GM18858 (cell line): ENCODE results near the gene RICTOR.

Experiments
- ATAC-seq: cut with Tn5 transposase; IDR thresholded peaks from one replicate; pipeline ENCODE4 v1.9.1; 2021; ENCODE audit not compliant: unreplicated experiment

RICTOR gene

DNA sequence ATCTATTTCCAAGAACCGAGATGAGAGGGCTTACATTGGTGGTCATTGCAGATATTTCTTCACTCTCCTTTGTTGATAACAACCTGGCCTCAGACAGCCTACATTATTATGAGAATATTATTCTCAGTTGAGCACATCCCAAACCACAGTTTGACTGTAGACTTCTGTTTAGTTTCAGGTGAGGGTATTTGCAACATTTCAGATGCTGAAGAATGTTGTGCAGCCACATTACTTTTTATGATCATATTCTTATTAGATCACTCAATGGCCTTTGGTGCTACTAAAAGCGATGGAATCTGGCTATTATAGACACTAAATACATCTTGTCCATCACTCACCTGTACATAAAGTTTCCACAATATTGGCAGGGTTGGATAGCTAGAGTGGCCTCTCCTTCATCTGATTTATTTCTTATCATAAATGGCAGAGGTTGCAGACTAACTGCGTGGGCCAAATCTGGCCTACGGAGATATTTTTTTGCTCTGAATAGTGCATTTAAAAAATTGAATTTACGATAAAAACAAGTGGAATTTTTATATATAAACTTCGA lies 26.2 kb upstream of the RICTOR start:
- ATAC-seq: no peak

GRCh38 chr5:39099831-39100230 lies 25.6 kb upstream of the RICTOR start:
- no peak for ATAC-seq

DNA sequence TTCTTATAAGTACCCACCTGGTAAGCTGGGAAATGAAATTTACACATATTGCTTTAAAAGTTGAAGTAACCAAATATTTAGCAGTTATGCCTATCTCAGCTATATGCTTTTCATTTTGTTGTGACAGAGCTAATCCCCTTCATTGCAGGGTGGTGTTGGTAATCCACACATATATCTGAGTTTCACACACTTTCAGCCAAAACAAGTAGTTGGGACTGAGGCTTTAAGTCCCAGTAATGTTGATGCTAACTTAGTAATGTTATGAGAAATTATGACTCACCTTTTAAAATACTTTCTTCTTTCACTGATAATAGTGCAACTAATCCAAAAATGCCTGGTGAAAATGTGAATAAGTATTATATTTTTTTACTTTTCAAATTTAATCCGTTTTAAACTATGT lies 19.2 kb upstream of the RICTOR start:
- no peak for ATAC-seq

DNA sequence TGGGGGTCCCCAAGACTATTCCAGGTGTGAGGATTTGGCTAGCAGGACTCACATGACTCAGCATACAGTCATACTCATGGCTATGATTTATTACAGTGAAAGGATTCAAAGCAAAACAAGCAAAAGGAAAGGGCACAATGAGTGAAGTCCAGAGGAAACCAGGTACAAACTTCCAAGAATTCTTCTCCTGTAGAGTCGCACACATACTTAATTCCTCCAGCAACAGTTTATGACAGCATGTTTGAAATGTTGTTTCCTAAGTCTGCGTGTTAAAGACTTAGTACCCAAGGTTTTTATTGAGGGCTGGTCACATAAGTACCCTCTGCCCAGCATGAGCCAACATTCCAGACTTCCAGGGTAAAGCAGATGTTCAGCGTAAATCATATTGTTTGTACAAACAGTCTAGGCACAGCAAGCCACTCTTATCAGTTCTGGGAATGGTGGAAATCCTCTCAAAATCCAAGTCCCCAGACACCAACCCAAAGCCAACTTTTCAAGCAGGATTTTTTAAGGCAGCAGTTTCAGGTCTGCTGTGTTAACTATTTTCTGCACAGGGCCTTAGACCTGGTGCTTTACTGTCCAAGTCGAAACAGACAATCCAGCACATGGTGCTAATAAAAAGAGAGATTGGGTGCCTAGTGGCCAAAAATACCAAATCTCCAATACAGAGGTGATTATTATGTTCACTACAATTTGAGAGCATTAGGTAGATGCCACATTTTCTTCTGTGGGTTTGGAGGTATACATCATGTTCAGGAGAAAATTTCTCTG lies 18.6 kb upstream of the RICTOR start:
- no peak for ATAC-seq

DNA sequence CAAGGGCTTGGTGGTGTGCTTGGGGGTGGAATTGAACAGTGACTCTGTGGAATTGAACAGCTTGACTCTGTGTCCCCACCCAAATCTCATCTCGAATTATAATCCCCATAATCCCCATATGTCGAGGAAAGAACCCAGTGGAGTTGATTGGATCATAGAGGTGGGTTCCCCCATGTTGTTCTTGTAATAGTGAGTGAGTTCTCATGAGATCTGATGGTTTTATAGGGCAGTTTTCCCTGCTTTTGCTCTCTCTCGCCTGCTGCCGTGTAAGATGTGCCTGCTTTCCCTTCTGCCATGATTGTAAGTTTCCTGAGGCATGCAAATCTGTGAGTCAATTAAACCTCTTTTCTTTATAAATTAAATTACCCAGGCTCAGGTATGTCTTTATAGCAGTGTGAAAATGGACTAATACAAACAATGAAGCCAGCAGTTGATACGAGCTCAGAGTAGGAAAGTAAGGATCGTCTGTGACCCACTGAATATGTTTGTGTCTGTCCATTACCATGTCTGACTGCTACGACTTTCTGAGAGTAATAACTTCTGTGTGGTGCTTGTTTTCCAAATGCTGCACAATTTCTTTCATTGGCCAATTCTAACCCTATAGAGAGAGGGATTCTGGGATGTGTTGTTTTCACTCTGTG lies 17.9 kb upstream of the RICTOR start:
- ATAC-seq: no peak

DNA sequence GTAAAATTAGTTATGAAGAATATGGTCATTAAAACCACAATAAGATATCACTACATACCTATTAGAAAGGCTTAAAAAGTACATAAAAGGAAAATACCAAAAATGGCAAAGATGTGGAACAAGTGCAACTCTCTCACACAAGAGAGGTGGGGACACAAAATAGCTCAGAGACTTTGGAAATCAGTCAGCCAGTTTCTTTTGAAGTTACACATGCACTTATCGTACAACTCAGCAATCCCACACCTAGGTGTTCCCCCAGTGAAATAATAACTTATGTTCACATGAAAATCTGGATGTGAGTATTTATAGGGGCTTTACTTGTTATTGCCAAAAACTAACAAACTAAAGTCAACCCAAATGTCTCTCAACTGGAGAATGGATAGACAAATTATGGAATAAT lies 9.8 kb upstream of the RICTOR start:
- no peak for ATAC-seq

DNA sequence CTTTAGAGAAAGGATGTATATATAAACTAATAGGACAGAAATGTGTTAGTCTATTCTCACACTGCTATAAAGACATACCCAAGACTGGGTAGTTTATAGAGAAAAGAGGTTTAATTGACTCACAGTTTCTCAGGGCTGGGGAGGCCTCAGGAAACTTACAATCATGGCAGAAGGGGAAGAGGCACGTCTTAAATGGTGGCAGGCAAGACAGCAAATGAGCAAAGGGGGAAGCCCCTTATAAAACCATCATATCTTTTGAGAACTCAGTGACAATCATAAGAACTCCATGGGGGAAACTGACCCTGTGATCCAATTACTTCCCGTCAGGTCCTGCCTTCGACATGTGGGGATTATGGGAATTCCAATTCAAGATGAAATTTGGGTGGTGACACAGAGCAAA lies 8.8 kb upstream of the RICTOR start:
- no peak for ATAC-seq

DNA sequence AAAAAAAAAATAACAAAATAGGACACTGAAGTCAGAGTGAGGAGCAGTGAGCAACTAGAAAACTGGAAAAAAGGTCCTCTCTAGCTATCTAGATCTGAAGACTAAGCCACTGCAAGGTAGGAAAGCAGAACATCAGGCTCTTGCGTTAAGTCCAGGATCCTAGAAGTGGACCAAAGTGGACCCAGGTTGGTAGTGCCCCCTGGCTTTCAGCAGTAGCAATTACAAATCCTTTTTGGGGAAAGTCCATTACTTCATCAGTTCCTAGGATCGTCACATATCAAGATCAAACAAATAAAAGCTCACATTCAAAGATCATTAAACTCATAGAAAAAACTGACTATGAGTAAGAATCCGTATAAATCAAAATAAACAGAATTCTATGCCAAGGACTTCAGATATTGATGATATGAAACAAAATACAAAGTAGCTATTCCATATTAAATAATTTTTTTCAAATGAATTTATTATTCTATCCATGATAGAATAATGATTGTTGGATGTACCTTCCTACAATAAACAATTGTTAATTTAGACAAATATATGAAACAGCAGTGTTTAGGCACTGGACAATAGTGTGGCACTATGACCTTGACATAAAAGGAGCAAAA lies 6.5 kb upstream of the RICTOR start:
- ATAC-seq: no peak

DNA sequence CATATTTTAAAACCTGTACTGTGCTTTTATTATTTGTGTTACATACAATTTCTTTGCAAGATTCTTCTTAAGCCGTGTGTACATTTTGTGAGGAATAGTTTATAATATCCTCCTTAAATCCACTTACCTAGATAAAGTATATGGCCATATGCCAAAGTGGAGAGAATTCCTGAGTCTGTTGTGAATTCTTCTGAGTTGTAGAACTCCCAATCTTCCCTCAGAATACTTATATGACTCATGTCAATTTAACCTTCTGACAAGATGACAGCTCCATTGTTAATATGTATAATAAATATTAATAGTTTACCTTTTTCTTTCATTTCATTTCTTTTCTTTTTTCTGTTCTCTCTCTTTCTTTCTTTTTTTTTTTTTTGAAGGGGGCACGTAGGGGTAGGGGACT lies 6.0 kb upstream of the RICTOR start:
- no peak for ATAC-seq

GRCh38 chr5:39079147-39079546 lies 4.9 kb upstream of the RICTOR start:
- no peak for ATAC-seq

DNA sequence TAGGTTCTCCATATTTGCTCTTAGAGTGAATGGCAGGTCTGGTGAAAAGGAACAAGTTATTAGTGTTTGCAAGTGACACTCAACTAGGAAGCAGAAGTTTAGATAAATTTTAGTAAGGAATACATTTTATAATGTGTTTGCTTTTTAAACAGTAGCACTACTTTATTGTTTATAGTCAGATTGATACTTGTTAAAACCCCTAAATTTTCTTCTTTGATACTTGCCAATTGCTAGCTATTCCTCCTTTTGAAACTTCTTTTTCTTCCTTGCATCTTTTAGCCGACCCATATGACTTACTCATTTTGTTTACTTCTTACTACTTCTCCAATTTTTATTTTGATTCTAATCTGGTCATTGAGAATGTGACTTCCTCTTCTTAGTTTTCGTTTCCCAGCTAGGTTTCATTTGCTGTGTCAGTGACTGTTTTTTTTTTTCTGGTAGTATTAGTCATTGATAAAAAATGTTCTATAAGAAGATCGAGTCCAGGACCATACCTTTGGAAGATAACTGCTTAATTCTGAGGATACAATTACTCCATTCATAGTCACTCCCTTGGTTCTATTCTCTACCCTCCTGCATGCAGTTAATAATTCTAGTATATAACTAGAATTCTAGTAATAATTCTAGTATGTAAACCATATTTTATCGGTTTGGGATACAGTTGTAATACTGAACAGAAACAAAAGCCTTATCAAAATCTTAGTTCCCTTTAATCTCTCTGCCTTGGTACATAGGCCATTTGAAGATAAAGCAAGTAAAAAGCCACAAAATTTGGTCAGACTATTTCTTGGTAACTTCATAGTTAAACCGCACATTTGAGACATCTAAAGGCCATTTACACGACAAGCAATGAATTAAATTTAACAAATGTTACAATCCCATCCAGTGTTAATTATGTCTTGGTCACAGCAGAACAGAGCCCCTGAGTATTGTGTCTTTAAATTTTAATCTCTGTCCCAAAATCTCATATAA lies 2.8 kb upstream of the RICTOR start:
- peak; percentile 35 for ATAC-seq

DNA sequence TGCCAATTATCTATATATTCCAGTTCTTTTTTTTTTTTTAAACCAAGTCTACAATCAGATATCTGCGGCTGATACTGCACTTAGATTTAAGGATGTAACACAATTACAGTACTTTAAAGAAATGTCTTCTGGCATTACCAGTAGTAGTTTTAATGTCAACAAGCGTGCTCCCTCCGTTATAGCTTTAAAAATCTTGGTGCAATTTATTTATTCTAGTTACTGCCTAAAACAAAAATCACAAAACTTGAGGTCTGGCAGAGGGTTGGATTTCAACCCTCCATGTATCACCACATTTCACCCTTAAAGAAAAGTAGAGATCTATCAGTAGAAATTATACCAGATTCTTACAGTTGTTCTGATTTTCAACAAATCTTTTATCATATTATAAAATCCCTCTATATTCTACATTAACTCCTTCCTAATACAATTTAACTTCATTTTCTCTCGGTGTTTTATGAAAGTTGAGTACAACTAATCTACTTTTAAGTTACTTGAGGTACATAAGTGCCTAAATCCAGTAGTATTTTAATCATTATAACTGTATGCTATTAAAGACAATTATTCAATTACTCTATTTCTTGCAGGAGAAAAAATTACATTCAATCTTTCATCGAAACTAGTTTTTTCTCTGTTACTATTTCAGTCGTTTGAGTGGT lies 2.0 kb upstream of the RICTOR start:
- ATAC-seq: no peak

GRCh38 chr5:39073767-39074016 lies 507 bp downstream of the RICTOR start:
- peak; percentile 2 for ATAC-seq

GRCh38 chr5:39072925-39073766 lies 1.1 kb downstream of the RICTOR start:
- peak; percentile 21 for ATAC-seq

GRCh38 chr5:39068099-39068498 lies 6.1 kb downstream of the RICTOR start:
- ATAC-seq: no peak

GRCh38 chr5:39064450-39064849 lies 9.7 kb downstream of the RICTOR start:
- no peak for ATAC-seq

GRCh38 chr5:39063037-39063436 lies 11.2 kb downstream of the RICTOR start:
- no peak for ATAC-seq

DNA sequence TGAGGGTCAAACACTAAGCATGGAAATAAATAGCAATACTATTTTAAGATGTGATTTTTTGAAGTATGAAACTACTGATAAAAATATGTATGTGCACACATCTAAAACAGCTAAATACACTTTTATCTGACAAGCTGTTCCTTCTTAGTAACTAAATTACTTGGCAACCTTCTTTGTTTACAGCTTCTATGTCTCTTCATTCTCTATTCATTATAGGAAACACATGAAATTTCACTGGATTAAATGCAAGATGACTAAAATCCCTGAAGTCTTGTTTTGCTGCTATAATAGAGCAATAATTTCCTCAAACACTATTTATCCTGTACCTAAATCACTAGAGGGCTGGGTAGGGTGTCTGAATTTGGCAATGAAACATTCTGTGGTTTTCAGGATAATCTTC lies 11.7 kb downstream of the RICTOR start:
- ATAC-seq: no peak

GRCh38 chr5:39062104-39062503 lies 12.1 kb downstream of the RICTOR start:
- ATAC-seq: no peak

GRCh38 chr5:39059064-39059463 lies 15.1 kb downstream of the RICTOR start:
- no peak for ATAC-seq
